Measurements from ENCODE around the gene CRACR2B. TPM values are rescaled to one million over a fixed set of nuclear protein-coding genes. Genes with fewer than 3 reads are reported as not detected.
A peak's percentile ranks its signal among the peaks of the same experiment; 100 is the strongest.

Gene CRACR2B
- 132 TPM for total RNA-seq (2021; ENCODE audit: unreplicated experiment)
- polyA plus RNA-seq (2012; ENCODE audit: insufficient read length): 167 TPM
- Bru-seq, nascent RNA: percentile 62 among the genes with signal in this experiment
- BruChase-seq, experiment 1, labeled RNA remaining after a 2-hour chase: percentile 66 among the genes with signal in this experiment
- percentile 76 among the genes with signal in this experiment for BruChase-seq, experiment 2, labeled RNA remaining after a 6-hour chase
- long read RNA-seq, transcript CRACR2B-208 (2 exons, 2,440 nt): major isoform, 27 of 232 reads
- long read RNA-seq, transcript CRACR2B-203 (4 exons, 714 nt): minor isoform, 15 of 232 reads
- long read RNA-seq, transcript CRACR2B-202 (9 exons, 1,578 nt): minor isoform, 10 of 232 reads
- long read RNA-seq, partial matches to known transcripts: 141 of 232 reads
- long read RNA-seq, other reads (novel, unspliced or antisense): 37 of 232 reads

DNA sequence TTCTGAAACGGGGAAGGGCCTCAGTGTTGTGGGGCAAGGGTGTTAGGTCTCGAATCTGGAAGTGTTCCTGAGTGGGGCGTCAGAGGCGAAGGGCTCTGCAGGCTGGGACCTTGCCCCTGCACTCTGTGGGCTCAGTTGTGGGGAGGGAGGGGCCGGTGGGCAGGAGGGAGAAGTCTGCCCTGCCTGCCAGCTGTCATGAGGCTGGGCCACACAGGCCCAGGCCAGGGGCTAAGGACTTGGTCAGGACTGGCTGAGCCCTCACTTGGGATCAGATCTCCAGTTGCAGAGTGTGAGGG, at the start of gene CRACR2B:
CRACR2B (plus strand) TSS at position 23 of the 296 bp plus-strand sequence. CDS start 689 bp downstream, outside the sequence.
- POLR2A ChIA-PET: interaction anchor here (0.8 to 1.9 kb wide), 3 partner anchors 8 to 16 kb away, joined by 3 to 11 read pairs (median 5); partner anchors contain the start of gene PNPLA2
- peak within 1 kb of the TSS; percentile 92 for H3K27ac ChIP-seq (ENCODE audit: low read length)
- in situ Hi-C loops (cut with HindIII; ENCODE audit: low pct_unique_long_range_greater_than_20kb, low sequenced_read_pairs): no loop called here

DNA sequence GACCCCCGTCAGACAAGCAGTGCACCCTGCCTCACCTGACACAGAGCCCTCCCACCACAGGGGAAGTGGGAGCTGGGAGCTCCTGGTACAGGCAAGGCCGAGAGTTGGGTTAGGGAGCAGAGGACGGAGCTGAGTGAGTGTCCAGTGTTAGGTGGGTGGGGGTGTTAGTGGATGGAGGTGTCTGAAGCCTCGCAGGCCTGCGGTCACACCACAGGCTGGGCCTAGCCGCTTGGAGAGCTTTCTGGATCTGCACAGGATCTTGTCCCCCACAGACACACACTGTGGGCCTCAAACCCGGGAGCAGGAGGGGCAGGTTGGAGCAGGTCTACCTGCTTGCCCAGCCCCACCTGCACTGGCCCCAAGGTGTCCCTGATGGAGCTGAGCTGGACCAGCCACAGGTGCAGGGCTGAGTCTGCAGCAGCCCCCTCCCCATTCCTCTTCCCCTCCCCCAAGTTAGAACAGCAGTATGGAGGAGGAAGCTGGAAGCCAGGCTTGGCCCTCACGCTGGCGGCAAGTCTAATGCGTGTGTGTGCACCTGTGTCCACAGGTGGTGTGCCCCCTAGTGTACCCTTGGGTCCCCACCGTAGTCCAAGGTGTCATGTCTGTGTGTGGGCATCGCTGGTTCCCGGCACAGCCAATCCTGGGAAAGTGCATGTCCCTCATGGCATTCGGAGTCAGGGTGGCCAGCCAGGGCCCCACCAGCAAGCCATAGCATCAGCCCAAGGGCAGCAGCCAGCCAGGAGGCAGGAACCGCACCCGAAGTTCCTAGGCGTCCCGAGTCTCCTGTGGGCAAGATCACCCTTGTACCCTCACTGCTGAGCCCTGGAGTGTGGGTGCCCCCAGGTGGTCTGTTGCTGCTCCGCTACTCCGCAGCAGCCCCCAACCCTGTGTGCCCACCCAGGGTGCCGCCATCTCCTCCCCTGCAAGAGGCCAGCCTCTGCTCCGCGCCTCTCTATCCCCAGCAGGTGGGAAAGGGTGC, 48.5 kb upstream of the CRACR2B start:
- DNase-seq (ENCODE audit: low read depth, low spot score) (no peak), ATAC-seq (no peak)
- ChIA-PET CTCF (no interaction called here), POLR2A (no interaction called here)
- no peak overlapping the region for H3K4me3 ChIP-seq (ENCODE audit: low read depth in 2 of 2, low read length in 2 of 2)
- TF ChIP-seq POLR2AphosphoS5 (IDR thresholded peaks at IDR 0.05; ENCODE audit: low read depth, low read length): no peak; the same call in 1 of the 2 replicates
- TF ChIP-seq TCF7L2 (IDR thresholded peaks at IDR 0.05; ENCODE audit: low read depth, low read length): no peak
- no peak for TF ChIP-seq SIN3A (IDR thresholded peaks at IDR 0.05; ENCODE audit: borderline replicate concordance, insufficient read depth, low read depth, low read length)
- H3K27me3 ChIP-seq (ENCODE audit: control insufficient read depth, insufficient read depth, low read length): no peaks in the 10 kb centered on the region
- no peak overlapping the region; the same call in 1 of the 2 replicates for H3K27ac ChIP-seq (ENCODE audit: low read length)
- H3K9me3 ChIP-seq (ENCODE audit: control insufficient read depth, insufficient read depth, low read depth, low read length): no peaks in the 10 kb centered on the region
- peaks cover 2% of the 10 kb centered on the region; the same call in 1 of the 2 replicates for H3K36me3 ChIP-seq (ENCODE audit: control insufficient read depth, insufficient read depth, low read length)
- intact Hi-C loops (cut with micrococcal nuclease; ENCODE audit: unreplicated experiment) (no loop called here), in situ Hi-C loops (cut with HindIII; ENCODE audit: low pct_unique_long_range_greater_than_20kb, low sequenced_read_pairs) (no loop called here)
- H3K4me1 ChIP-seq (ENCODE audit: control insufficient read depth, insufficient read depth, low read length): peaks cover 31% of the 10 kb centered on the region
- BruUV-seq (replicated peaks): TSS peak; percentile 51

More for the DNA sequence above, at the start of gene CRACR2B:
- DNase-seq (ENCODE audit: low read depth, low spot score) (no peak), ATAC-seq (no peak)
- no TSS peak for BruUV-seq (replicated peaks)
- H3K4me3 ChIP-seq (ENCODE audit: low read depth in 2 of 2, low read length in 2 of 2): peak within 1 kb of the TSS; percentile 78 to 82
- TF ChIP-seq, protein P1, sequence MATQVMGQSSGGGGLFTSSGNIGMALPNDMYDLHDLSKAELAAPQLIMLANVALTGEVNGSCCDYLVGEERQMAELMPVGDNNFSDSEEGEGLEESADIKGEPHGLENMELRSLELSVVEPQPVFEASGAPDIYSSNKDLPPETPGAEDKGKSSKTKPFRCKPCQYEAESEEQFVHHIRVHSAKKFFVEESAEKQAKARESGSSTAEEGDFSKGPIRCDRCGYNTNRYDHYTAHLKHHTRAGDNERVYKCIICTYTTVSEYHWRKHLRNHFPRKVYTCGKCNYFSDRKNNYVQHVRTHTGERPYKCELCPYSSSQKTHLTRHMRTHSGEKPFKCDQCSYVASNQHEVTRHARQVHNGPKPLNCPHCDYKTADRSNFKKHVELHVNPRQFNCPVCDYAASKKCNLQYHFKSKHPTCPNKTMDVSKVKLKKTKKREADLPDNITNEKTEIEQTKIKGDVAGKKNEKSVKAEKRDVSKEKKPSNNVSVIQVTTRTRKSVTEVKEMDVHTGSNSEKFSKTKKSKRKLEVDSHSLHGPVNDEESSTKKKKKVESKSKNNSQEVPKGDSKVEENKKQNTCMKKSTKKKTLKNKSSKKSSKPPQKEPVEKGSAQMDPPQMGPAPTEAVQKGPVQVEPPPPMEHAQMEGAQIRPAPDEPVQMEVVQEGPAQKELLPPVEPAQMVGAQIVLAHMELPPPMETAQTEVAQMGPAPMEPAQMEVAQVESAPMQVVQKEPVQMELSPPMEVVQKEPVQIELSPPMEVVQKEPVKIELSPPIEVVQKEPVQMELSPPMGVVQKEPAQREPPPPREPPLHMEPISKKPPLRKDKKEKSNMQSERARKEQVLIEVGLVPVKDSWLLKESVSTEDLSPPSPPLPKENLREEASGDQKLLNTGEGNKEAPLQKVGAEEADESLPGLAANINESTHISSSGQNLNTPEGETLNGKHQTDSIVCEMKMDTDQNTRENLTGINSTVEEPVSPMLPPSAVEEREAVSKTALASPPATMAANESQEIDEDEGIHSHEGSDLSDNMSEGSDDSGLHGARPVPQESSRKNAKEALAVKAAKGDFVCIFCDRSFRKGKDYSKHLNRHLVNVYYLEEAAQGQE (IDR thresholded peaks at IDR 0.05; ENCODE audit: insufficient read depth in 1 of 2, low read depth in 2 of 2, low read length in 1 of 2): no peak
- TF ChIP-seq, protein P2, sequence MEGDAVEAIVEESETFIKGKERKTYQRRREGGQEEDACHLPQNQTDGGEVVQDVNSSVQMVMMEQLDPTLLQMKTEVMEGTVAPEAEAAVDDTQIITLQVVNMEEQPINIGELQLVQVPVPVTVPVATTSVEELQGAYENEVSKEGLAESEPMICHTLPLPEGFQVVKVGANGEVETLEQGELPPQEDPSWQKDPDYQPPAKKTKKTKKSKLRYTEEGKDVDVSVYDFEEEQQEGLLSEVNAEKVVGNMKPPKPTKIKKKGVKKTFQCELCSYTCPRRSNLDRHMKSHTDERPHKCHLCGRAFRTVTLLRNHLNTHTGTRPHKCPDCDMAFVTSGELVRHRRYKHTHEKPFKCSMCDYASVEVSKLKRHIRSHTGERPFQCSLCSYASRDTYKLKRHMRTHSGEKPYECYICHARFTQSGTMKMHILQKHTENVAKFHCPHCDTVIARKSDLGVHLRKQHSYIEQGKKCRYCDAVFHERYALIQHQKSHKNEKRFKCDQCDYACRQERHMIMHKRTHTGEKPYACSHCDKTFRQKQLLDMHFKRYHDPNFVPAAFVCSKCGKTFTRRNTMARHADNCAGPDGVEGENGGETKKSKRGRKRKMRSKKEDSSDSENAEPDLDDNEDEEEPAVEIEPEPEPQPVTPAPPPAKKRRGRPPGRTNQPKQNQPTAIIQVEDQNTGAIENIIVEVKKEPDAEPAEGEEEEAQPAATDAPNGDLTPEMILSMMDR (IDR thresholded peaks at IDR 0.05): no peak
- no peaks in the 10 kb centered on the region for H3K27me3 ChIP-seq (ENCODE audit: control insufficient read depth, insufficient read depth, low read length)
- CTCF ChIA-PET: interaction anchor here (1.2 kb wide), 1 partner anchor 17 kb away, joined by 6 read pairs; no protein-coding TSS in a partner anchor
- H3K36me3 ChIP-seq (ENCODE audit: control insufficient read depth, insufficient read depth, low read length): 0 out of 2 replicates have a peak, but pooled peaks cover 2% of the 10 kb centered on the region
- intact Hi-C loops (cut with micrococcal nuclease; ENCODE audit: unreplicated experiment): no loop called here
- H3K9me3 ChIP-seq (ENCODE audit: control insufficient read depth, insufficient read depth, low read depth, low read length): no peaks in the 10 kb centered on the region
- H3K4me1 ChIP-seq (ENCODE audit: control insufficient read depth, insufficient read depth, low read length): peaks cover 57% of the 10 kb centered on the region

Measured in Panc1 (cell line).